GM18951 (cell line): ENCODE data around the gene MORC2.

Source experiments
- POLR2A ChIP-seq: IDR thresholded peaks from 4 replicates; pipeline ENCODE4 v1.6.1; 2011; ENCODE audit warnings: mild to moderate bottlenecking; ENCODE audit not compliant: insufficient read length, insufficient read depth; ENCODE audit errors: extremely low read depth
- in situ Hi-C: fragments of 300-500 bp; cut with MboI; formaldehyde crosslinking; loops from one replicate; pipeline ENCODE4 v1.12.0; 2022; ENCODE audit warnings: low sequenced_read_pairs, mixed read lengths, inconsistent platforms; ENCODE audit not compliant: unreplicated experiment

MORC2 gene

GRCh38 chr22:30968015-30968923, at the start of gene MORC2:
Gene MORC2 (minus strand): TSS chr22:30968774. CDS start chr22:30967889, 885 bp downstream.
- in situ Hi-C loops = no loop called here
- TF ChIP-seq POLR2A = no peak

- TF ChIP-seq POLR2A = no peak
- in situ Hi-C loops = no loop called here
These were observed 37.0 kb upstream of the MORC2 start for GRCh38 chr22:31005535-31005934.

- in situ Hi-C loops = no loop called here
- no peak for TF ChIP-seq POLR2A
These were observed 32.7 kb upstream of the MORC2 start for GRCh38 chr22:31001124-31001770.

GRCh38 chr22:30998329-30998728, 29.8 kb upstream of the MORC2 start:
- no peak for TF ChIP-seq POLR2A
- in situ Hi-C loops = no loop called here

GRCh38 chr22:30996462-30996861, 27.9 kb upstream of the MORC2 start:
- in situ Hi-C loops = no loop called here
- no peak for TF ChIP-seq POLR2A

- in situ Hi-C loops = no loop called here
- TF ChIP-seq POLR2A = no peak
These were observed 26.4 kb upstream of the MORC2 start for GRCh38 chr22:30994960-30995359.

GRCh38 chr22:30992565-30992964, 24.0 kb upstream of the MORC2 start:
- in situ Hi-C loops = no loop called here
- no peak for TF ChIP-seq POLR2A

- TF ChIP-seq POLR2A = no peak
- in situ Hi-C loops = no loop called here
These were observed 22.1 kb upstream of the MORC2 start for GRCh38 chr22:30990690-30991089.

GRCh38 chr22:30989474-30989873, 20.9 kb upstream of the MORC2 start:
- no peak for TF ChIP-seq POLR2A
- in situ Hi-C loops = no loop called here

GRCh38 chr22:30985561-30986208, 17.1 kb upstream of the MORC2 start:
- no peak for TF ChIP-seq POLR2A
- in situ Hi-C loops = no loop called here

- in situ Hi-C loops = no loop called here
These were observed 15.7 kb upstream of the MORC2 start for GRCh38 chr22:30984317-30984716.

GRCh38 chr22:30982512-30982911, 13.9 kb upstream of the MORC2 start:
- in situ Hi-C loops = no loop called here
- no peak for TF ChIP-seq POLR2A

More at GRCh38 chr22:30984317-30984716, 15.7 kb upstream of the MORC2 start:
- TF ChIP-seq POLR2A = no peak

- in situ Hi-C loops = no loop called here
- TF ChIP-seq POLR2A = no peak
These were observed 11.4 kb upstream of the MORC2 start for GRCh38 chr22:30979932-30980331.
